Astrocyte (in vitro differentiated cells and primary cell): ENCODE results near the gene SDHAF3. TPM values are rescaled to one million over a fixed set of nuclear protein-coding genes. Genes with fewer than 3 reads are reported as not detected.
"Not testable (repeated sequence)": the region's sequence is repeated elsewhere in the genome, so short reads cannot be mapped to it uniquely, and the experiment has no call there.

ENCODE experiments used
- DNase-seq: peaks from one replicate; pipeline ENCODE4 v3.0.0-alpha.2; 2010; ENCODE audit warnings: low read depth
- FAIRE-seq: peaks from 2 replicates; lab custom pipeline; 2011; peaks lifted over from hg19 to GRCh38; lab: Jason Lieb, UNC
- H2AFZ ChIP-seq: 2 replicates; pipeline ENCODE4 v1.6.0; 2012; ENCODE audit warnings: low read depth, low read length, inconsistent platforms
- H3K27ac ChIP-seq: 2 replicates; pipeline ENCODE4 v1.5.1; 2011; ENCODE audit warnings: low read depth, low read length, inconsistent platforms
- H3K27me3 ChIP-seq: 2 replicates; pipeline ENCODE4 v1.6.0; 2011; ENCODE audit warnings: low read length, inconsistent platforms; ENCODE audit not compliant: insufficient read depth
- H3K36me3 ChIP-seq: 2 replicates; pipeline ENCODE4 v1.5.1; 2011; ENCODE audit warnings: low read length, inconsistent platforms; ENCODE audit not compliant: insufficient read depth
- H3K4me1 ChIP-seq: 2 replicates; pipeline ENCODE4 v1.5.1; 2011; ENCODE audit warnings: low read length, inconsistent platforms; ENCODE audit not compliant: insufficient read depth
- H3K4me2 ChIP-seq: 2 replicates; pipeline ENCODE4 v1.6.0; 2012; ENCODE audit warnings: low read length, inconsistent platforms
- H3K4me3 ChIP-seq: 2 replicates; pipeline ENCODE4 v1.5.1; 2011; ENCODE audit warnings: low read depth, mild to moderate bottlenecking, low read length, inconsistent platforms; ENCODE audit not compliant: insufficient read depth
- H3K79me2 ChIP-seq: 2 replicates; pipeline ENCODE4 v1.6.0; 2012; ENCODE audit warnings: mild to moderate bottlenecking, low read length, inconsistent platforms; ENCODE audit not compliant: insufficient read depth
- H3K9ac ChIP-seq: 2 replicates; pipeline ENCODE4 v1.6.0; 2012; ENCODE audit warnings: mild to moderate bottlenecking, low read length, inconsistent platforms
- H3K9me3 ChIP-seq: 2 replicates; pipeline ENCODE4 v1.5.1; 2012; ENCODE audit warnings: low read depth, mild to moderate bottlenecking, low read length, inconsistent platforms; ENCODE audit not compliant: insufficient read depth
- H4K20me1 ChIP-seq: 2 replicates; pipeline ENCODE4 v1.6.0; 2012; ENCODE audit warnings: low read length, inconsistent platforms; ENCODE audit not compliant: insufficient read depth
- H3K27ac Mint-ChIP-seq: one replicate; pipeline ENCODE4 v1.8.0; 2021; ENCODE audit warnings: mild to moderate bottlenecking, mixed read lengths; ENCODE audit not compliant: unreplicated experiment
- H3K27me3 Mint-ChIP-seq: one replicate; pipeline ENCODE4 v1.8.0; 2021; ENCODE audit warnings: low read depth, mixed read lengths; ENCODE audit not compliant: unreplicated experiment
- H3K36me3 Mint-ChIP-seq: one replicate; pipeline ENCODE4 v1.8.0; 2021; ENCODE audit warnings: low read depth, mixed read lengths; ENCODE audit not compliant: unreplicated experiment
- H3K4me1 Mint-ChIP-seq: one replicate; pipeline ENCODE4 v1.8.0; 2021; ENCODE audit warnings: low read depth, mixed read lengths; ENCODE audit not compliant: unreplicated experiment
- H3K4me3 Mint-ChIP-seq: one replicate; pipeline ENCODE4 v1.8.0; 2021; ENCODE audit warnings: mild to moderate bottlenecking, moderate library complexity, mixed read lengths; ENCODE audit not compliant: unreplicated experiment
- H3K9me3 Mint-ChIP-seq: one replicate; pipeline ENCODE4 v1.8.0; 2021; ENCODE audit warnings: mild to moderate bottlenecking, mixed read lengths; ENCODE audit not compliant: unreplicated experiment
- EZH2 ChIP-seq: IDR thresholded peaks from 2 replicates; pipeline ENCODE4 v1.6.1; 2012; ENCODE audit warnings: mild to moderate bottlenecking, low read length, inconsistent platforms; ENCODE audit not compliant: insufficient read depth
- total RNA-seq: library from RNA; stranded (reverse); gene quantifications from 2 replicates; pipeline ENCODE4 v1.2.1, GENCODE V29; 2021
- TF ChIP-seq, protein P1 (sequence below): IDR thresholded peaks from 2 replicates; pipeline ENCODE4 v1.5.1; 2011; ENCODE audit warnings: low read depth, mild to moderate bottlenecking, inconsistent platforms, low read length, moderate library complexity; ENCODE audit not compliant: insufficient read depth

The SDHAF3 gene
- total RNA-seq, 1 donor from 2014 or later, result 10.8 TPM

GRCh38 chr7:97118306-97118917, 914 bp downstream of the SDHAF3 start:
- no peaks in the 10 kb centered on the region for H3K27me3 ChIP-seq
- H3K79me2 ChIP-seq, result peaks cover 5% of the 10 kb centered on the region
- no peaks in the 10 kb centered on the region for H3K36me3 ChIP-seq
- peak overlapping the region; percentile 98 for H3K4me3 ChIP-seq
- H3K9ac ChIP-seq, result peak overlapping the region; percentile 90
- H3K4me1 Mint-ChIP-seq, result peaks cover 3% of the 10 kb centered on the region
- no peak for DNase-seq
- TF ChIP-seq, protein P1, sequence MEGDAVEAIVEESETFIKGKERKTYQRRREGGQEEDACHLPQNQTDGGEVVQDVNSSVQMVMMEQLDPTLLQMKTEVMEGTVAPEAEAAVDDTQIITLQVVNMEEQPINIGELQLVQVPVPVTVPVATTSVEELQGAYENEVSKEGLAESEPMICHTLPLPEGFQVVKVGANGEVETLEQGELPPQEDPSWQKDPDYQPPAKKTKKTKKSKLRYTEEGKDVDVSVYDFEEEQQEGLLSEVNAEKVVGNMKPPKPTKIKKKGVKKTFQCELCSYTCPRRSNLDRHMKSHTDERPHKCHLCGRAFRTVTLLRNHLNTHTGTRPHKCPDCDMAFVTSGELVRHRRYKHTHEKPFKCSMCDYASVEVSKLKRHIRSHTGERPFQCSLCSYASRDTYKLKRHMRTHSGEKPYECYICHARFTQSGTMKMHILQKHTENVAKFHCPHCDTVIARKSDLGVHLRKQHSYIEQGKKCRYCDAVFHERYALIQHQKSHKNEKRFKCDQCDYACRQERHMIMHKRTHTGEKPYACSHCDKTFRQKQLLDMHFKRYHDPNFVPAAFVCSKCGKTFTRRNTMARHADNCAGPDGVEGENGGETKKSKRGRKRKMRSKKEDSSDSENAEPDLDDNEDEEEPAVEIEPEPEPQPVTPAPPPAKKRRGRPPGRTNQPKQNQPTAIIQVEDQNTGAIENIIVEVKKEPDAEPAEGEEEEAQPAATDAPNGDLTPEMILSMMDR, result no peak
- no peak for TF ChIP-seq EZH2
- H3K4me3 Mint-ChIP-seq, result peak overlapping the region; percentile 94
- no peaks in the 10 kb centered on the region for H3K27me3 Mint-ChIP-seq
- H3K36me3 Mint-ChIP-seq, result no peaks in the 10 kb centered on the region
- H4K20me1 ChIP-seq, result no peaks in the 10 kb centered on the region
- FAIRE-seq, result no peak
- peak overlapping the region; percentile 98 for H3K4me2 ChIP-seq
- H3K4me1 ChIP-seq, result no peaks in the 10 kb centered on the region
- H3K9me3 ChIP-seq, result no peaks in the 10 kb centered on the region
- peak overlapping the region; percentile 67 for H3K27ac Mint-ChIP-seq
- H2AFZ ChIP-seq, result peak overlapping the region; percentile 99
- H3K9me3 Mint-ChIP-seq, result no peaks in the 10 kb centered on the region
- H3K27ac ChIP-seq, result no peak overlapping the region

GRCh38 chr7:97119747-97120146, 2.2 kb downstream of the SDHAF3 start:
- Histone ChIP-seq H3K9me3 (no peaks in the 10 kb centered on the region), H3K27me3 (no peaks in the 10 kb centered on the region), H3K36me3 (no peaks in the 10 kb centered on the region), H3K4me1 (no peaks in the 10 kb centered on the region), H4K20me1 (no peaks in the 10 kb centered on the region), H3K4me3 (no peak overlapping the region), H3K9ac (no peak overlapping the region), H2AFZ (no peak overlapping the region), H3K27ac (no peak overlapping the region), H3K79me2 (peaks cover 5% of the 10 kb centered on the region), H3K4me2 (no peak overlapping the region)
- Mint-ChIP-seq H3K36me3 (no peaks in the 10 kb centered on the region), H3K27ac (no peak overlapping the region), H3K9me3 (no peaks in the 10 kb centered on the region), H3K4me1 (peaks cover 3% of the 10 kb centered on the region), H3K27me3 (no peaks in the 10 kb centered on the region), H3K4me3 (no peak overlapping the region)
- FAIRE-seq, result peak; percentile 20
- no peak for DNase-seq
- TF ChIP-seq, protein P1, result no peak
- TF ChIP-seq EZH2, result no peak

DNA sequence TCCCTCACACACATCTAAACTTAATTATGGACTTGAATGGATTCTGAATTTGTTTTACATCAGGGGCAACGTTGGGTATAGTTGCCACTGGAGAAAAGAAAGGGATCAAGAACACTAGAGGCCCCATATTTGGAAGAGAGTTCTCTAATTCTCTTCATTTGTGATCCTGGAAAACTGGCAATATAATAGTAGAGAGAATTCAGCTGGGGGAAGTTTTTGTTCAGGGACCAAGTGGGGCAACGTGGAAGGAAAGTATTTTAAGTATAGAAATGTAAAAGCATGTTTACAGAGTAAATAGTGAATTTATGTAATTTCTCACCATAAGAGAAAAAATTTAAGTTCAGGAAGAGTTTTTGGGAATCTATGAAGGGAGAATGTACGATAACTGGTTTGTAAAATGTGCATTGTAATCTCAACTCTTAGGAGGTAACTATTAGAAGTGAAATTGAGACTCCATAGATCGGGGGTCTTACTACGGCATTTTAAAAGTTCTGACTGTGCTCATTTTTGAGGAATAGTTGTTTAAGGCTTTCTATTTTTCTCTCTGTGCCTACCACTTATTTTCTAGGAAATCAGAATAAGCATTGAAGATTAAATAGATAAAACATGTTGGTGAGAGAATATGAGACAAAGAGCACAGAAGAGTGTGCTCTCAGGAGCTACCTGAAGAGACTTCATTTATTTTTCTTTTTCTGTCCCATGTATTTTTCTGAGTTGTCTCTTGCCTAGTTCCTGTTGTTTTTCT, 3.4 kb downstream of the SDHAF3 start:
- H3K4me3 Mint-ChIP-seq, result no peak overlapping the region
- H3K27me3 ChIP-seq, result no peaks in the 10 kb centered on the region
- H3K27me3 Mint-ChIP-seq, result no peaks in the 10 kb centered on the region
- H3K9me3 ChIP-seq, result no peaks in the 10 kb centered on the region
- TF ChIP-seq EZH2, result no peak
- TF ChIP-seq, protein P1, result no peak
- no peak overlapping the region for H3K4me2 ChIP-seq
- H4K20me1 ChIP-seq, result no peaks in the 10 kb centered on the region
- H3K27ac Mint-ChIP-seq, result no peak overlapping the region
- no peak overlapping the region for H2AFZ ChIP-seq
- H3K36me3 Mint-ChIP-seq, result no peaks in the 10 kb centered on the region
- no peak overlapping the region for H3K9ac ChIP-seq
- H3K4me1 ChIP-seq, result no peaks in the 10 kb centered on the region
- H3K9me3 Mint-ChIP-seq, result peaks cover 2% of the 10 kb centered on the region
- H3K27ac ChIP-seq, result no peak overlapping the region
- H3K79me2 ChIP-seq, result peaks cover 5% of the 10 kb centered on the region
- no peaks in the 10 kb centered on the region for H3K36me3 ChIP-seq
- no peak overlapping the region for H3K4me3 ChIP-seq
- DNase-seq, result no peak
- FAIRE-seq, result no peak
- H3K4me1 Mint-ChIP-seq, result peaks cover 3% of the 10 kb centered on the region

DNA sequence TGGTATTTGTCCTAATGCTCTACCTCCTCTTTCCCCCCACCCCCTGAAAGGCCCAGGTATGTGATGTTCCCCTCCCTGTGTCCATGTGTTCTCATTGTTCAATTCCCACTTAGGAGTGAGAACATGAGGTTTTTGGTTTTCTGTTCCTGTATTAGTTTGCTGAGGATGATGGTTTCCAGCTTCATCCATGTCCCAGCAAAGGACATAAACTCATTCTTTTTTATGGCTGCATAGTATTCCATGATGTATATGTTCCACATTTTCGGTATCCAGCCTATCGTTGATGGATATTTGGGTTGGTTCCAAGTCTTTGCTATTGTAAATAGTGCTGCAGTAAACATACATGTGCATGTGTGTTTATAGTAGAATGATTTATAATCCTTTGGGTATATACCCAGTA, 5.6 kb downstream of the SDHAF3 start:
- H3K27me3 ChIP-seq, H3K9ac ChIP-seq, H3K4me3 ChIP-seq, H3K79me2 ChIP-seq, H4K20me1 ChIP-seq, H3K36me3 ChIP-seq, H3K9me3 ChIP-seq, H3K4me3 Mint-ChIP-seq, H3K27ac Mint-ChIP-seq, H3K27me3 Mint-ChIP-seq, H3K36me3 Mint-ChIP-seq, DNase-seq, H3K4me1 Mint-ChIP-seq, H3K27ac ChIP-seq, H2AFZ ChIP-seq, FAIRE-seq, H3K9me3 Mint-ChIP-seq, H3K4me2 ChIP-seq, H3K4me1 ChIP-seq: not testable (repeated sequence)
